T follicular helper cell (primary cell): ENCODE data around the gene MYBL2.
"Not testable (repeated sequence)": the region's sequence is repeated elsewhere in the genome, so short reads cannot be mapped to it uniquely, and the experiment has no call there.

Source experiments
- DNase-seq: peaks from one replicate; pipeline ENCODE4 v3.0.0-alpha.2; 2020; ENCODE audit warnings: low read depth

The MYBL2 gene

GRCh38 chr20:43752051-43752360 lies 85.1 kb downstream of the MYBL2 start:
- no peak for DNase-seq

GRCh38 chr20:43752561-43753301 lies 85.8 kb downstream of the MYBL2 start:
- DNase-seq = no peak

- DNase-seq = no peak
Measured at GRCh38 chr20:43755390-43755789, 88.5 kb downstream of the MYBL2 start.

- DNase-seq = no peak
Measured at GRCh38 chr20:43755851-43756250, 88.9 kb downstream of the MYBL2 start.

- not testable (repeated sequence) for DNase-seq
Measured at GRCh38 chr20:43757888-43758287, 91.0 kb downstream of the MYBL2 start.

GRCh38 chr20:43761386-43762340 lies 94.7 kb downstream of the MYBL2 start:
- no peak for DNase-seq

- DNase-seq = no peak
Measured at GRCh38 chr20:43762911-43763310, 96.0 kb downstream of the MYBL2 start.

- no peak for DNase-seq
Measured at GRCh38 chr20:43765916-43766315, 99.0 kb downstream of the MYBL2 start.
